Chondrocyte (in vitro differentiated cells): Measurements from ENCODE around the gene CHCHD3. TPM values are rescaled to one million over a fixed set of nuclear protein-coding genes. Genes with fewer than 3 reads are reported as not detected.
A peak's percentile ranks its signal among the peaks of the same experiment; 100 is the strongest.

Experiments used
- DNase-seq: peaks from one replicate; pipeline ENCODE4 v3.0.0; 2021; ENCODE audit warnings: mixed read lengths, low spot score
- H3K27ac Mint-ChIP-seq: one replicate; pipeline ENCODE4 v1.8.0; 2021; ENCODE audit warnings: mild to moderate bottlenecking, moderate library complexity, mixed read lengths; ENCODE audit not compliant: unreplicated experiment
- H3K27me3 Mint-ChIP-seq: 2 replicates; pipeline ENCODE4 v1.8.0; 2021; ENCODE audit warnings: low read depth, mixed read lengths
- H3K36me3 Mint-ChIP-seq: 2 replicates; pipeline ENCODE4 v1.8.0; 2021; ENCODE audit warnings: low read depth, mixed read lengths
- H3K4me1 Mint-ChIP-seq: 2 replicates; pipeline ENCODE4 v1.8.0; 2021; ENCODE audit warnings: low read depth, mild to moderate bottlenecking, mixed read lengths
- H3K4me3 Mint-ChIP-seq: one replicate; pipeline ENCODE4 v1.8.0; 2021; ENCODE audit warnings: mild to moderate bottlenecking, moderate library complexity, mixed read lengths; ENCODE audit not compliant: unreplicated experiment
- H3K9me3 Mint-ChIP-seq: 2 replicates; pipeline ENCODE4 v1.8.0; 2021; ENCODE audit warnings: low read depth, mixed read lengths
- CTCF ChIP-seq: fragments of 200-600 bp; sonication (generic); IDR thresholded peaks from 2 replicates; pipeline ENCODE4 v1.5.0; 2021; ENCODE audit warnings: antibody characterized with exemption, mild to moderate bottlenecking, moderate library complexity
- total RNA-seq: library from RNA; stranded (reverse); gene quantifications from 3 replicates; pipeline ENCODE4 v1.2.1, GENCODE V29; 2021

Gene CHCHD3
- total RNA-seq, 1 donor from 2014 or later, result 42.6 TPM

- no peak for DNase-seq
- no peaks in the 10 kb centered on the region for H3K36me3 Mint-ChIP-seq
- peak overlapping the region; percentile 21 for H3K4me3 Mint-ChIP-seq
- no peaks in the 10 kb centered on the region for H3K27me3 Mint-ChIP-seq
- H3K9me3 Mint-ChIP-seq, result no peaks in the 10 kb centered on the region
- H3K4me1 Mint-ChIP-seq, result peaks cover 58% of the 10 kb centered on the region
- H3K27ac Mint-ChIP-seq, result peak overlapping the region; percentile 97
- no peak for TF ChIP-seq CTCF
These were observed 29.1 kb downstream of the CHCHD3 start for GRCh38 chr7:133052826-133053225.

- Mint-ChIP-seq H3K36me3 (no peaks in the 10 kb centered on the region), H3K27ac (peak overlapping the region; percentile 97), H3K27me3 (no peaks in the 10 kb centered on the region), H3K4me3 (no peak overlapping the region), H3K9me3 (no peaks in the 10 kb centered on the region), H3K4me1 (peaks cover 61% of the 10 kb centered on the region)
- DNase-seq, result no peak
- TF ChIP-seq CTCF, result no peak
These were observed 29.5 kb downstream of the CHCHD3 start for GRCh38 chr7:133052401-133052756.

- Mint-ChIP-seq H3K4me1 (peaks cover 66% of the 10 kb centered on the region), H3K27ac (peak overlapping the region; percentile 97)
These were observed 30.0 kb downstream of the CHCHD3 start for GRCh38 chr7:133051719-133052400.

GRCh38 chr7:133051066-133051465, 30.8 kb downstream of the CHCHD3 start:
- Mint-ChIP-seq H3K4me1 (peaks cover 66% of the 10 kb centered on the region), H3K27me3 (no peaks in the 10 kb centered on the region), H3K36me3 (no peaks in the 10 kb centered on the region), H3K4me3 (no peak overlapping the region), H3K27ac (peak overlapping the region; percentile 62), H3K9me3 (no peaks in the 10 kb centered on the region)
- DNase-seq, result no peak
- peak; percentile 71 for TF ChIP-seq CTCF

More at GRCh38 chr7:133051719-133052400, 30.0 kb downstream of the CHCHD3 start:
- Mint-ChIP-seq H3K9me3 (no peaks in the 10 kb centered on the region), H3K36me3 (no peaks in the 10 kb centered on the region), H3K4me3 (no peak overlapping the region), H3K27me3 (no peaks in the 10 kb centered on the region)
- TF ChIP-seq CTCF, result no peak
- no peak for DNase-seq

GRCh38 chr7:133050200-133050995, 31.5 kb downstream of the CHCHD3 start:
- Mint-ChIP-seq H3K36me3 (no peaks in the 10 kb centered on the region), H3K27ac (peak overlapping the region; percentile 62), H3K27me3 (no peaks in the 10 kb centered on the region), H3K4me3 (no peak overlapping the region), H3K4me1 (peaks cover 66% of the 10 kb centered on the region), H3K9me3 (no peaks in the 10 kb centered on the region)
- no peak for DNase-seq
- no peak for TF ChIP-seq CTCF
